CD4-positive, CD25-positive, alpha-beta regulatory T cell (primary cell): ENCODE measurements around the gene AKAP17A. TPM values are rescaled to one million over a fixed set of nuclear protein-coding genes. Genes with fewer than 3 reads are reported as not detected.

Experiments
- ATAC-seq, 2 donors: fragments of 150-1000 bp; cut with Tn5 transposase; one replicate each; pipeline ENCODE4 v1.10.0; 2021; ENCODE audit warnings: low read depth in 2 of 2, moderate number of reproducible peaks in 2 of 2, moderate library complexity in 1 of 2
- DNase-seq, 3 donors: peaks; one replicate each; pipeline versions ENCODE4 v3.0.0 to v3.0.0-alpha.2; 2012 to 2022; ENCODE audit warnings: mixed read lengths in 1 of 3
- H3K27ac ChIP-seq: one replicate; pipeline ENCODE4 v1.7.0; 2013; ENCODE audit warnings: mild to moderate bottlenecking, low read length; ENCODE audit not compliant: insufficient read depth, poor library complexity, severe bottlenecking
- H3K27me3 ChIP-seq: one replicate; pipeline ENCODE4 v1.7.0; 2013; ENCODE audit warnings: low read length; ENCODE audit not compliant: control insufficient read depth, insufficient read depth
- H3K36me3 ChIP-seq: one replicate; pipeline ENCODE4 v1.7.0; 2013; ENCODE audit warnings: mild to moderate bottlenecking, low read length, moderate library complexity; ENCODE audit not compliant: control insufficient read depth, insufficient read depth
- H3K4me1 ChIP-seq: 2 replicates; pipeline ENCODE4 v1.7.0; 2013; ENCODE audit warnings: mild to moderate bottlenecking, low read length; ENCODE audit not compliant: insufficient read depth, control insufficient read depth, poor library complexity, severe bottlenecking
- H3K4me3 ChIP-seq: one replicate; pipeline ENCODE4 v1.7.0; 2013; ENCODE audit warnings: low read depth, mild to moderate bottlenecking, low read length, moderate library complexity
- H3K9me3 ChIP-seq, 2 experiments: 1 replicate in 1 of 2; 2 replicates in 1 of 2; pipeline ENCODE4 v1.7.0; 2013; ENCODE audit warnings: low read length in 2 of 2, mild to moderate bottlenecking in 1 of 2, moderate library complexity in 1 of 2; ENCODE audit not compliant: control insufficient read depth in 2 of 2
- H3K27ac Mint-ChIP-seq, 3 donors: one replicate each; pipeline ENCODE4 v1.8.0; 2020 to 2022; ENCODE audit warnings: mild to moderate bottlenecking in 3 of 3, mixed read lengths in 3 of 3, moderate library complexity in 2 of 3
- H3K27me3 Mint-ChIP-seq: one replicate; pipeline ENCODE4 v1.8.0; 2022; ENCODE audit warnings: mild to moderate bottlenecking, mixed read lengths
- H3K36me3 Mint-ChIP-seq: one replicate; pipeline ENCODE4 v1.8.0; 2020; ENCODE audit warnings: mixed read lengths
- H3K4me1 Mint-ChIP-seq, 4 donors: one replicate each; pipeline ENCODE4 v1.8.0; 2020 to 2022; ENCODE audit warnings: mixed read lengths in 4 of 4, mild to moderate bottlenecking in 1 of 4
- H3K4me3 Mint-ChIP-seq, 4 donors: one replicate each; pipeline ENCODE4 v1.8.0; 2020 to 2022; ENCODE audit warnings: mild to moderate bottlenecking in 4 of 4, mixed read lengths in 4 of 4, moderate library complexity in 3 of 4
- H3K9me3 Mint-ChIP-seq, 7 donors: one replicate each; pipeline ENCODE4 v1.8.0; 2020 to 2022; ENCODE audit warnings: mixed read lengths in 7 of 7, mild to moderate bottlenecking in 3 of 7, moderate library complexity in 2 of 7
- polyA plus RNA-seq, 4 donors: library from polyadenylated mRNA; unstranded; fragments of 300-500 nt; fragmentation: Illumina TruSeq; gene quantifications; one replicate each; pipeline ENCODE4 v1.2.3, GENCODE V29; 2021
- total RNA-seq: library from RNA; stranded (reverse); gene quantifications from one replicate; pipeline ENCODE4 v1.2.3, GENCODE V29; 2022

The AKAP17A gene
- total and polyA plus RNA-seq, 5 donors from 2014 or later, result 11.0 to 108 (median 14.2) TPM

GRCh38 chrX:1576201-1576992, 15.0 kb upstream of the AKAP17A start:
- Histone ChIP-seq H3K4me1 (peaks cover 42% of the 10 kb centered on the region), H3K27me3 (no peaks in the 10 kb centered on the region), H3K9me3 (no peaks in the 10 kb centered on the region), H3K36me3 (no peaks in the 10 kb centered on the region), H3K4me3 (peak overlapping the region; percentile 55), H3K27ac (peak overlapping the region; percentile 31)
- DNase-seq (peak in 1 of 3 donors; percentile 52), ATAC-seq (peak; percentile 46 to 61)
- Mint-ChIP-seq H3K4me1 (peaks cover 6 to 21% (median 7%) of the 10 kb centered on the region in 4 donors), H3K27ac (no peak overlapping the region), H3K9me3 (no peaks in the 10 kb centered on the region), H3K36me3 (no peaks in the 10 kb centered on the region), H3K4me3 (no peak overlapping the region), H3K27me3 (no peaks in the 10 kb centered on the region)

GRCh38 chrX:1577845-1578244, 13.6 kb upstream of the AKAP17A start:
- Mint-ChIP-seq H3K4me1 (peaks cover 7 to 13% (median 9%) of the 10 kb centered on the region in 4 donors), H3K36me3 (no peaks in the 10 kb centered on the region), H3K4me3 (no peak overlapping the region), H3K9me3 (no peaks in the 10 kb centered on the region), H3K27me3 (no peaks in the 10 kb centered on the region), H3K27ac (no peak overlapping the region)
- Histone ChIP-seq H3K27ac (no peak overlapping the region), H3K4me1 (peaks cover 47% of the 10 kb centered on the region), H3K36me3 (no peaks in the 10 kb centered on the region), H3K4me3 (peak overlapping the region; percentile 44), H3K9me3 (no peaks in the 10 kb centered on the region), H3K27me3 (no peaks in the 10 kb centered on the region)
- ATAC-seq (no peak), DNase-seq (no peak)

DNA sequence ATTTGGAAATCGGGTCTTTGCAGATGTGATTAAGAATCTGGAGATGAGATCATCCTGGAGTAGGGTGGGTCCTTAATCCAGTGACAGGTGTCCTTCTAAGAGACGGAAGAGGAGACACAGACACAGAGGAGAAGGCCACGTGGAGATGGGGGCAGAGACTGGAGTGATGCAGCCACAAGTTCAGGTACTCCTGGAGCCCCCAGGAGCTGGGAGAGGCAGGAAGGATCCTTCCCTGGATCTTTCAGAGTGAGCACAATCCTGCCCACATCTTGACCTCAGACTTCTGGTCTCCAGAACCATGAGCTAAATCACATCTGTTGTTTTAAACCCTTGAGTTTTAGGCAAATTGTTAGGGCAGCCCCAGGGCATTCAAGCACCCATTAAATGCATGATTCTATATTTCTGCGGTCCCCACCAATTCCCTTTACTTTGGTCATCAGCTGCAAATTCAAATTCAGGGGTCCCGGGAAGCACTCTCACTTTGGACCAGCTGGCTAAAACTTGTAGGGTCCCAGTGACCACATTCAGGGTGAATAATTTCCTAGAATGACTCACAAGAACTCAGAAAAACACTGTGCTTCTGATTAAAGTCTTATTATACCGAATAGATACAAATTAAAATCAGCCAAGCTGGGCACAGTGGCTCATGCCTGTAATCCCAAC, 12.8 kb upstream of the AKAP17A start:
- H3K27me3 ChIP-seq, result no peaks in the 10 kb centered on the region
- H3K4me3 ChIP-seq, result no peak overlapping the region
- H3K4me1 ChIP-seq, result peaks cover 51% of the 10 kb centered on the region
- H3K27me3 Mint-ChIP-seq, result no peaks in the 10 kb centered on the region
- H3K36me3 Mint-ChIP-seq, result no peaks in the 10 kb centered on the region
- ATAC-seq (no peak), DNase-seq (no peak)
- no peak overlapping the region for H3K27ac Mint-ChIP-seq
- H3K9me3 ChIP-seq, result no peaks in the 10 kb centered on the region
- no peaks in the 10 kb centered on the region for H3K9me3 Mint-ChIP-seq
- no peaks in the 10 kb centered on the region for H3K36me3 ChIP-seq
- H3K4me1 Mint-ChIP-seq, result peaks cover 7 to 21% (median 13%) of the 10 kb centered on the region in 4 donors
- no peak overlapping the region for H3K27ac ChIP-seq
- no peak overlapping the region for H3K4me3 Mint-ChIP-seq

DNA sequence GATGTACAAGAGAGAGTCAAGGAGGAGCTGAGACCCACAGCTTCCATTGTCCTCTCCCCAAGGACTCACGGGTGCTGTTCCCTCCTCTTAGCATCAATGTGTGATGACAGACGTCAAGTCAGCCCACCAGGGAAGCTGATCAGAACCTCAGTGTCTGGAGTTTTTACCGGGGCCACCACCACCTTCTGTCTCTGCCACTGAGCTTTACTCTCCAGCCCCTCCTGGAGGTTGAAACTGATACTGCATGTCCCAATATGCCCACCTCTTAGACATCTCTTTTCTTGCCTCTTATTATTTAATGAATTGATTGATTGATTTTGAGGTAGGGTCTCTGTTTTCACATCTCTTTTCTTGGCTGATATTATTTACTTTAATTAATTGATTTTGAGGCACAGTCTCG, 10.3 kb upstream of the AKAP17A start:
- no peaks in the 10 kb centered on the region for H3K9me3 ChIP-seq
- H3K4me3 Mint-ChIP-seq, result peak overlapping the region in 3 of 4 donors; percentile 24 to 77 (median 27)
- no peaks in the 10 kb centered on the region for H3K36me3 ChIP-seq
- H3K27me3 Mint-ChIP-seq, result no peaks in the 10 kb centered on the region
- ATAC-seq, result peak; percentile 62 to 69
- H3K9me3 Mint-ChIP-seq, result no peaks in the 10 kb centered on the region
- H3K36me3 Mint-ChIP-seq, result no peaks in the 10 kb centered on the region
- peaks cover 46% of the 10 kb centered on the region for H3K4me1 ChIP-seq
- peaks cover 7 to 26% (median 13%) of the 10 kb centered on the region in 4 donors for H3K4me1 Mint-ChIP-seq
- H3K27ac Mint-ChIP-seq, result peak overlapping the region in 2 of 3 donors; percentile 23 to 36
- H3K4me3 ChIP-seq, result no peak overlapping the region
- H3K27me3 ChIP-seq, result no peaks in the 10 kb centered on the region
- no peak overlapping the region for H3K27ac ChIP-seq
- peak; percentile 51 to 87 (median 72) for DNase-seq

GRCh38 chrX:1582686-1583437, 8.5 kb upstream of the AKAP17A start:
- H3K27ac Mint-ChIP-seq, result peak overlapping the region; percentile 20 to 80 (median 71)
- Histone ChIP-seq H3K27ac (no peak overlapping the region), H3K4me3 (peak overlapping the region; percentile 30), H3K9me3 (no peaks in the 10 kb centered on the region), H3K4me1 (peaks cover 36% of the 10 kb centered on the region), H3K27me3 (no peaks in the 10 kb centered on the region), H3K36me3 (no peaks in the 10 kb centered on the region)
- peak overlapping the region in 2 of 4 donors; percentile 34 to 61 for H3K4me3 Mint-ChIP-seq
- H3K9me3 Mint-ChIP-seq, result no peaks in the 10 kb centered on the region
- DNase-seq, result peak in 1 of 3 donors; percentile 77
- H3K36me3 Mint-ChIP-seq, result no peaks in the 10 kb centered on the region
- no peaks in the 10 kb centered on the region for H3K27me3 Mint-ChIP-seq
- ATAC-seq, result peak; percentile 70 to 73
- peaks cover 7 to 33% (median 13%) of the 10 kb centered on the region in 4 donors for H3K4me1 Mint-ChIP-seq

GRCh38 chrX:1584237-1585011, 7.0 kb upstream of the AKAP17A start:
- Mint-ChIP-seq H3K36me3 (no peaks in the 10 kb centered on the region), H3K27me3 (no peaks in the 10 kb centered on the region), H3K27ac (no peak overlapping the region), H3K4me1 (peaks cover 8 to 36% (median 11%) of the 10 kb centered on the region in 4 donors), H3K9me3 (no peaks in the 10 kb centered on the region), H3K4me3 (no peak overlapping the region)
- Histone ChIP-seq H3K4me1 (peaks cover 20% of the 10 kb centered on the region), H3K4me3 (no peak overlapping the region), H3K36me3 (no peaks in the 10 kb centered on the region), H3K27me3 (no peaks in the 10 kb centered on the region), H3K27ac (no peak overlapping the region), H3K9me3 (no peaks in the 10 kb centered on the region)
- DNase-seq (no peak), ATAC-seq (no peak)

GRCh38 chrX:1587161-1587560, 4.2 kb upstream of the AKAP17A start:
- DNase-seq (no peak), ATAC-seq (no peak)
- Histone ChIP-seq H3K36me3 (no peaks in the 10 kb centered on the region), H3K27ac (no peak overlapping the region), H3K9me3 (no peaks in the 10 kb centered on the region), H3K4me3 (no peak overlapping the region), H3K27me3 (no peaks in the 10 kb centered on the region), H3K4me1 (peaks cover 21% of the 10 kb centered on the region)
- Mint-ChIP-seq H3K27ac (peak overlapping the region in 1 of 3 donors; percentile 88), H3K4me3 (peak overlapping the region in 1 of 4 donors; percentile 41), H3K9me3 (no peaks in the 10 kb centered on the region), H3K4me1 (peaks cover 5 to 31% (median 6%) of the 10 kb centered on the region in 4 donors), H3K36me3 (no peaks in the 10 kb centered on the region), H3K27me3 (no peaks in the 10 kb centered on the region)
